ENCODE measurements around the gene BTAF1. TPM values are rescaled to one million over a fixed set of nuclear protein-coding genes. Genes with fewer than 3 reads are reported as not detected.

BTAF1 gene
- total RNA-seq, 1 experiment from 2014 or later, result 45.2 TPM

GRCh38 chr10:92052741-92053140 is 129.2 kb downstream of the BTAF1 start:
- no peak for TF ChIP-seq CTCF (conservative IDR thresholded peaks at IDR 0.05)
- H3K79me1 ChIP-seq (ENCODE audit: insufficient read depth, low read depth, low read length, poor library complexity, severe bottlenecking), result no peaks in the 10 kb centered on the region
- no peak overlapping the region for H3K9ac ChIP-seq (ENCODE audit: extremely low read depth, insufficient read length, low read length)
- 0 out of 2 replicates have a peak, but pooled peaks cover 2% of the 10 kb centered on the region for H3K4me1 ChIP-seq (ENCODE audit: insufficient read depth, low read length)
- H2AK5ac ChIP-seq (ENCODE audit: insufficient read length, low read length), result no peak overlapping the region
- H3K36me3 Mint-ChIP-seq (ENCODE audit: insufficient read depth in 1 of 3, low read depth in 3 of 3), result no peaks in the 10 kb centered on the region
- H3K4me2 ChIP-seq (ENCODE audit: insufficient read depth, insufficient read length, low read length), result no peak overlapping the region
- no peak overlapping the region for H2BK20ac ChIP-seq (ENCODE audit: low read depth, low read length, poor library complexity, severe bottlenecking)
- no peak overlapping the region for H3T11ph ChIP-seq (ENCODE audit: low read length)
- H3K4me3 Mint-ChIP-seq, result no peak overlapping the region
- H4K20me1 ChIP-seq (ENCODE audit: control insufficient read depth, insufficient read depth, insufficient read length), result no peaks in the 10 kb centered on the region
- no peaks in the 10 kb centered on the region for H3K9me3 Mint-ChIP-seq
- no peaks in the 10 kb centered on the region for H3K27me3 ChIP-seq (ENCODE audit: insufficient read depth, low read length)
- H2BK15ac ChIP-seq (ENCODE audit: low read depth, low read length), result no peak overlapping the region
- no peak overlapping the region for H3K56ac ChIP-seq (ENCODE audit: insufficient read length, low read depth, low read length)
- no peak overlapping the region for H4K8ac ChIP-seq (replicated peaks; ENCODE audit: insufficient read length, low read depth, low read length)
- H3K27ac Mint-ChIP-seq, result no peak overlapping the region
- H3K23me2 ChIP-seq (ENCODE audit: insufficient read length, low read depth, low read length, poor library complexity, severe bottlenecking), result no peaks in the 10 kb centered on the region
- no peaks in the 10 kb centered on the region for H3K27me3 Mint-ChIP-seq (ENCODE audit: low read depth)
- H3K4ac ChIP-seq (ENCODE audit: low read depth, low read length), result no peak overlapping the region
- H3K27ac ChIP-seq (ENCODE audit: insufficient read length, low read depth, low read length), result no peak overlapping the region
- no peak overlapping the region for H3K14ac ChIP-seq (ENCODE audit: insufficient read depth, low read length)
- H4K5ac ChIP-seq (ENCODE audit: insufficient read length, low read depth, low read length), result no peak overlapping the region
- H3K18ac ChIP-seq (ENCODE audit: insufficient read length, low read depth, low read length), result no peak overlapping the region
- no peak overlapping the region for H2BK5ac ChIP-seq (ENCODE audit: insufficient read length, low read length)
- H2AFZ ChIP-seq (ENCODE audit: low read length), result no peak overlapping the region
- no peak overlapping the region for H3K23ac ChIP-seq (ENCODE audit: insufficient read length, low read depth, low read length)
- H3K4me1 Mint-ChIP-seq, result peaks cover 0 to 5% of the 10 kb centered on the region in 2 experiments; a peak in 3 of 4 replicates
- no peak overlapping the region for H4K91ac ChIP-seq (ENCODE audit: insufficient read length, low read depth, low read length)
- no peak overlapping the region for H2BK120ac ChIP-seq (ENCODE audit: low read depth, low read length, poor library complexity, severe bottlenecking)
- WGBS (ENCODE audit: extremely low coverage, insufficient read length, low lambda C conversion rate), result no CpG with 5 or more reads among the region's 5 CpGs
- no peaks in the 10 kb centered on the region for H3K9me3 ChIP-seq (ENCODE audit: control insufficient read depth, low read depth, low read length)
- H2BK12ac ChIP-seq (ENCODE audit: insufficient read length, low read depth, low read length), result no peak overlapping the region
- H3K79me2 ChIP-seq (ENCODE audit: insufficient read depth, low read length), result no peaks in the 10 kb centered on the region
- no peak for DNase-seq
